Panc1 (cell line): Measurements from ENCODE around the gene LOXL3. TPM values are rescaled to one million over a fixed set of nuclear protein-coding genes. Genes with fewer than 3 reads are reported as not detected.
"Not testable (repeated sequence)": the region's sequence is repeated elsewhere in the genome, so short reads cannot be mapped to it uniquely, and the experiment has no call there.

Source experiments
- ATAC-seq: fragments of 200-7000 bp; cut with Tn5 transposase; 2 replicates; pipeline ENCODE4 v1.9.1; 2020; ENCODE audit warnings: mild to moderate bottlenecking, moderate library complexity
- BruUV-seq: library from RNA; stranded (reverse); fragments of 400-500 nt; replicated peaks from 2 replicates; lab custom pipeline; 2021; lab: Mats Ljungman, UMichigan
- CTCF ChIA-PET: fragments of 300-600 bp; sonication (Branson Sonifier 250); formaldehyde crosslinking; loops from one replicate; lab custom pipeline; 2022; ENCODE audit warnings: antibody characterized with exemption; lab: Charles Lee
- POLR2A ChIA-PET: fragments of 300-600 bp; sonication (Branson Sonifier 250); formaldehyde crosslinking; loops from one replicate; lab custom pipeline; 2022; ENCODE audit warnings: antibody characterized with exemption; lab: Charles Lee
- DNase-seq: peaks from one replicate; pipeline ENCODE4 v3.0.0-alpha.2; 2010; ENCODE audit warnings: low read depth, low spot score
- H3K27ac ChIP-seq: 2 replicates; pipeline ENCODE4 v1.5.1; 2011; ENCODE audit warnings: mild to moderate bottlenecking, low read length, inconsistent platforms
- H3K27me3 ChIP-seq: fragments of 200-500 bp; sonication (Bioruptor generic); 2 replicates; pipeline ENCODE4 v1.6.0; 2014; ENCODE audit warnings: low read length, inconsistent platforms; ENCODE audit not compliant: control insufficient read depth, insufficient read depth
- H3K36me3 ChIP-seq: fragments of 200-500 bp; sonication (Bioruptor generic); 2 replicates; pipeline ENCODE4 v1.5.1; 2014; ENCODE audit warnings: inconsistent platforms, mild to moderate bottlenecking, low read length, moderate library complexity; ENCODE audit not compliant: control insufficient read depth, insufficient read depth
- H3K4me1 ChIP-seq: 2 replicates; pipeline ENCODE4 v1.5.1; 2011; ENCODE audit warnings: inconsistent platforms, mild to moderate bottlenecking, low read length, moderate library complexity; ENCODE audit not compliant: control insufficient read depth, insufficient read depth
- H3K4me3 ChIP-seq, 2 experiments: 2 replicates each; pipeline ENCODE4 v1.5.1; 2011 to 2012; ENCODE audit warnings: low read depth in 2 of 2, low read length in 2 of 2, mild to moderate bottlenecking in 2 of 2, inconsistent platforms in 1 of 2, moderate library complexity in 1 of 2
- H3K9me3 ChIP-seq: fragments of 200-500 bp; sonication (Bioruptor generic); 2 replicates; pipeline ENCODE4 v1.5.1; 2014; ENCODE audit warnings: low read depth, mild to moderate bottlenecking, inconsistent platforms, low read length, moderate library complexity; ENCODE audit not compliant: control insufficient read depth, insufficient read depth
- CTCF ChIP-seq: fragments of 450-650 bp; IDR thresholded peaks from 2 replicates; pipeline ENCODE4 v1.5.1; 2017; ENCODE audit warnings: mild to moderate bottlenecking
- POLR2AphosphoS5 ChIP-seq: IDR thresholded peaks from 2 replicates; pipeline ENCODE4 v1.6.1; 2012; ENCODE audit warnings: mild to moderate bottlenecking, low read depth, low read length, moderate library complexity
- SIN3A ChIP-seq: IDR thresholded peaks from 2 replicates; pipeline ENCODE4 v1.6.1; 2012; ENCODE audit warnings: low read depth, mild to moderate bottlenecking, low read length, moderate library complexity, borderline replicate concordance; ENCODE audit not compliant: insufficient read depth
- TCF7L2 ChIP-seq: IDR thresholded peaks from 2 replicates; pipeline ENCODE4 v1.6.1; 2011; ENCODE audit warnings: mild to moderate bottlenecking, low read depth, low read length, inconsistent platforms
- in situ Hi-C: cut with HindIII; loops from 2 replicates; pipeline ENCODE4 v1.10.0; 2016; ENCODE audit warnings: low sequenced_read_pairs, low pct_unique_long_range_greater_than_20kb
- intact Hi-C: fragments of 100-400 bp; cut with micrococcal nuclease; formaldehyde crosslinking; loops from one replicate; pipeline ENCODE4 v1.10.0; 2022; ENCODE audit not compliant: unreplicated experiment
- total RNA-seq: library from RNA; stranded (reverse); gene quantifications from one replicate; pipeline ENCODE4 v1.2.1, GENCODE V29; 2021; ENCODE audit not compliant: unreplicated experiment
- TF ChIP-seq, protein P1 (sequence below), 2 experiments: IDR thresholded peaks; 2 replicates each; pipeline ENCODE4 v1.6.1; 2011 to 2012; ENCODE audit warnings: low read depth in 2 of 2, control low read depth in 1 of 2, low read length in 1 of 2, mild to moderate bottlenecking in 1 of 2, moderate library complexity in 1 of 2; ENCODE audit not compliant: insufficient read depth in 1 of 2

Gene LOXL3
- total RNA-seq, 1 experiment from 2014 or later = 1.0 TPM

DNA sequence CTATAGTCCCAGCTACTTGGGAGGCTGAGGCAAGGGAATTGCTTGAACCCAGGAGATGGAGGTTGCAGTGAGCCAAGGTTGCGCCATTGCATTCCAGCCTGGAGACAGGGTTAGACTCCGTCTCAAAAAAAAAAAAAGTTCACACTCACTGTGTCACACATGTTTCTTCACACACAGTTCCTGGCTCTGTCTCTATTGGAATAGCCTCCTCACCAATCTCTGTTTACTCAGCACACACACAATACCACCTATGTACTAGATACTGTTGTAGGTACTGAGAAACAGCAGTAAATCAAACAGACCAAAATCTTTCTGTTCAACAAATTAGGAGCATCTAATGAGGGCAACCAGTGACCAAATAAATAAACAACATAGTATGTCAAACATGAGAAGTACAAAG is 67.6 kb downstream of the LOXL3 start:
- H3K9me3 ChIP-seq = no peaks in the 10 kb centered on the region
- TF ChIP-seq TCF7L2 = no peak
- POLR2A ChIA-PET = interaction anchor here (0.7 kb wide), 1 partner anchor 15 kb away, joined by 8 read pairs; no protein-coding TSS in a partner anchor
- DNase-seq (no peak), ATAC-seq (no peak)
- CTCF ChIA-PET = no interaction called here
- in situ Hi-C loops (no loop called here), intact Hi-C loops (no loop called here)
- H3K36me3 ChIP-seq = no peaks in the 10 kb centered on the region; the same call in none of the 2 replicates
- no peak overlapping the region for H3K4me3 ChIP-seq
- peaks cover 10% of the 10 kb centered on the region for H3K4me1 ChIP-seq
- no TSS peak for BruUV-seq
- H3K27ac ChIP-seq = no peak overlapping the region
- no peaks in the 10 kb centered on the region for H3K27me3 ChIP-seq

GRCh38 chr2:74483675-74484164 is 70.0 kb downstream of the LOXL3 start:
- CTCF ChIA-PET = interaction anchor here (0.6 to 2.3 kb wide), 4 partner anchors 11 to 104 kb away, joined by 4 to 9 read pairs (median 6); partner anchors contain the start of gene MRPL53
- in situ Hi-C loops, H3K36me3 ChIP-seq, BruUV-seq, H3K27me3 ChIP-seq, ATAC-seq, DNase-seq, POLR2A ChIA-PET, H3K9me3 ChIP-seq: not testable (repeated sequence)
- intact Hi-C loops = loop anchor here (2.0 to 5.0 kb wide), 2 partner anchors 47 to 104 kb away; no protein-coding TSS in a partner anchor
- Histone ChIP-seq H3K4me1 (peaks cover 16% of the 10 kb centered on the region), H3K27ac (peak overlapping the region; percentile 99), H3K4me3 (peak overlapping the region; percentile 84 to 99)

- peak within 1 kb of the TSS; percentile 99 for H3K27ac ChIP-seq
- H3K9me3 ChIP-seq = no peaks in the 10 kb centered on the region
- H3K4me3 ChIP-seq = peak within 1 kb of the TSS; percentile 84 to 99
- intact Hi-C loops = loop anchor here (2.0 to 5.0 kb wide), 2 partner anchors 48 to 104 kb away; no protein-coding TSS in a partner anchor
- TF ChIP-seq, protein P1, sequence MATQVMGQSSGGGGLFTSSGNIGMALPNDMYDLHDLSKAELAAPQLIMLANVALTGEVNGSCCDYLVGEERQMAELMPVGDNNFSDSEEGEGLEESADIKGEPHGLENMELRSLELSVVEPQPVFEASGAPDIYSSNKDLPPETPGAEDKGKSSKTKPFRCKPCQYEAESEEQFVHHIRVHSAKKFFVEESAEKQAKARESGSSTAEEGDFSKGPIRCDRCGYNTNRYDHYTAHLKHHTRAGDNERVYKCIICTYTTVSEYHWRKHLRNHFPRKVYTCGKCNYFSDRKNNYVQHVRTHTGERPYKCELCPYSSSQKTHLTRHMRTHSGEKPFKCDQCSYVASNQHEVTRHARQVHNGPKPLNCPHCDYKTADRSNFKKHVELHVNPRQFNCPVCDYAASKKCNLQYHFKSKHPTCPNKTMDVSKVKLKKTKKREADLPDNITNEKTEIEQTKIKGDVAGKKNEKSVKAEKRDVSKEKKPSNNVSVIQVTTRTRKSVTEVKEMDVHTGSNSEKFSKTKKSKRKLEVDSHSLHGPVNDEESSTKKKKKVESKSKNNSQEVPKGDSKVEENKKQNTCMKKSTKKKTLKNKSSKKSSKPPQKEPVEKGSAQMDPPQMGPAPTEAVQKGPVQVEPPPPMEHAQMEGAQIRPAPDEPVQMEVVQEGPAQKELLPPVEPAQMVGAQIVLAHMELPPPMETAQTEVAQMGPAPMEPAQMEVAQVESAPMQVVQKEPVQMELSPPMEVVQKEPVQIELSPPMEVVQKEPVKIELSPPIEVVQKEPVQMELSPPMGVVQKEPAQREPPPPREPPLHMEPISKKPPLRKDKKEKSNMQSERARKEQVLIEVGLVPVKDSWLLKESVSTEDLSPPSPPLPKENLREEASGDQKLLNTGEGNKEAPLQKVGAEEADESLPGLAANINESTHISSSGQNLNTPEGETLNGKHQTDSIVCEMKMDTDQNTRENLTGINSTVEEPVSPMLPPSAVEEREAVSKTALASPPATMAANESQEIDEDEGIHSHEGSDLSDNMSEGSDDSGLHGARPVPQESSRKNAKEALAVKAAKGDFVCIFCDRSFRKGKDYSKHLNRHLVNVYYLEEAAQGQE (IDR thresholded peaks at IDR 0.05; ENCODE audit: insufficient read depth in 1 of 2, low read depth in 2 of 2, low read length in 1 of 2) = no peak
- TF ChIP-seq CTCF (peak; percentile 96), SIN3A (peak; percentile 76), TCF7L2 (no peak), POLR2AphosphoS5 (peak; percentile 98)
- CTCF ChIA-PET = interaction anchor here (0.6 to 2.3 kb wide), 5 partner anchors 10 to 105 kb away, joined by 3 to 9 read pairs (median 6); partner anchors contain the start of gene MRPL53
- H3K4me1 ChIP-seq = peaks cover 16% of the 10 kb centered on the region
- POLR2A ChIA-PET = interaction anchor here (0.7 kb wide), 1 partner anchor 27 kb away, joined by 6 read pairs; no protein-coding TSS in a partner anchor
- DNase-seq (peak; percentile 93), ATAC-seq (peak; percentile 97)
- BruUV-seq = TSS peak; percentile 99
- H3K27me3 ChIP-seq = no peaks in the 10 kb centered on the region
- in situ Hi-C loops = no loop called here
- peaks cover 3% of the 10 kb centered on the region for H3K36me3 ChIP-seq
Measured at GRCh38 chr2:74482801-74483674, 70.7 kb downstream of the LOXL3 start, which contains the start of the genes CCDC142 and TTC31. Gene CCDC142 (minus strand): TSS chr2:74482998. CDS start chr2:74482837, 161 bp downstream. Gene TTC31 (plus strand): TSS chr2:74483081. CDS start chr2:74483096, 15 bp downstream.
